Gastrocnemius medialis (tissue), 4 donors: ENCODE results near the gene DDX23.

Experiments
- POLR2A ChIP-seq, 2 donors: fragments of 450-650 bp; IDR thresholded peaks; one replicate each; pipeline ENCODE4 v1.6.1; 2017; ENCODE audit warnings: antibody characterized with exemption in 2 of 2, mild to moderate bottlenecking in 2 of 2, moderate library complexity in 2 of 2
- TF ChIP-seq, protein P1 (sequence below), 5 experiments: fragments of 450-650 bp in 3 of 5; fragments of 200-600 bp in 2 of 5; sonication (generic) in 2 of 5; IDR thresholded peaks in 4 of 5; conservative IDR thresholded peaks in 1 of 5; 1 replicate in 4 of 5; 2 replicates in 1 of 5; pipeline ENCODE4 v1.5.1; 2016 to 2019; ENCODE audit warnings: antibody characterized with exemption in 5 of 5, mild to moderate bottlenecking in 3 of 5, moderate library complexity in 3 of 5

DNA sequence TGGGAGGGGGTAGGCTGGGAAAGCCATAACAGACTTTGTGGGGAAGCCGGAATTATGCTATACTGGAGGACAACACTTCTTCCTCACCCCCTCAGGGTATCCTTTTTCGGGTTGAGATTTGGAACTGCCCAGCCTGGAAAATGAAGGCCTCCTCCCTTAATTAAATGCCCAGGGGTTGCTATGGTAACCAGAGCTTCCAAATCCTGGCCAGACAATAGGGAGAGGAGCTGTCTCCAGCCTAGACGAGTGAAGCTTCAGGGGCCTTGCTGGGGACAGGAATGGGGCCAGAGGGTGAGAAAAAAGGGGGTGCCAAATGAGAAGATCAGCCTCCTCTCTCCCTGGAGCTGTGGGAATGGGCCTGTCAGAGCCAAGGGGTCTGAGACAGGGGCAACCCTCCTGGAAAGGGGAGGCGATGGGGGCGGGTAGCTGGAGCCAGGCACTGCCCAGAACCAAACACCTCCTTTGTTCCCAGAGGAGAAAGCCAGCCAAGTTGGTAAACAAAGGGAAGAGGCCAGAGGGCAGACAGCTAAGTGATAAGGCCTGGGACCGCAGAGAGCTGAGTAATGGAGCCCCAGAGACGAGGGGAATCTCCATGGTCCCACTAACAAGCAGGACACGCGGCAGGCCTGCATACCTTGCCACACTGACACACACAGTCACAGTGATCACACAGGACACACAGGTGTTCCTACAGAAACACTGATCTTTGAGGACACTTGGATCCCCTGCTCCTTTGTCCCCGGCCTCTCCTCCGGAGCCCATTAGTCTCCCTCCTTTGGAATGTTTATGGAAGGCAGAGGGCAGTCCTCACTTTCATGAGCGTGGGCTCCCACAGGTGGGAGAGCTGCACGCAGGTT is 31.6 kb upstream of the DDX23 start:
- TF ChIP-seq, protein P1, sequence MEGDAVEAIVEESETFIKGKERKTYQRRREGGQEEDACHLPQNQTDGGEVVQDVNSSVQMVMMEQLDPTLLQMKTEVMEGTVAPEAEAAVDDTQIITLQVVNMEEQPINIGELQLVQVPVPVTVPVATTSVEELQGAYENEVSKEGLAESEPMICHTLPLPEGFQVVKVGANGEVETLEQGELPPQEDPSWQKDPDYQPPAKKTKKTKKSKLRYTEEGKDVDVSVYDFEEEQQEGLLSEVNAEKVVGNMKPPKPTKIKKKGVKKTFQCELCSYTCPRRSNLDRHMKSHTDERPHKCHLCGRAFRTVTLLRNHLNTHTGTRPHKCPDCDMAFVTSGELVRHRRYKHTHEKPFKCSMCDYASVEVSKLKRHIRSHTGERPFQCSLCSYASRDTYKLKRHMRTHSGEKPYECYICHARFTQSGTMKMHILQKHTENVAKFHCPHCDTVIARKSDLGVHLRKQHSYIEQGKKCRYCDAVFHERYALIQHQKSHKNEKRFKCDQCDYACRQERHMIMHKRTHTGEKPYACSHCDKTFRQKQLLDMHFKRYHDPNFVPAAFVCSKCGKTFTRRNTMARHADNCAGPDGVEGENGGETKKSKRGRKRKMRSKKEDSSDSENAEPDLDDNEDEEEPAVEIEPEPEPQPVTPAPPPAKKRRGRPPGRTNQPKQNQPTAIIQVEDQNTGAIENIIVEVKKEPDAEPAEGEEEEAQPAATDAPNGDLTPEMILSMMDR (IDR thresholded peaks at IDR 0.05 in 4 of 5, conservative IDR thresholded peaks at IDR 0.05 in 1 of 5): no peak
- TF ChIP-seq POLR2A (IDR thresholded peaks at IDR 0.05): no peak
